HuH-7.5 (cell line): ENCODE data around the gene GBP7.
A peak's percentile ranks its signal among the peaks of the same experiment; 100 is the strongest.

Experiments used
- DNase-seq: peaks from one replicate; pipeline ENCODE4 v3.0.0; 2011; ENCODE audit warnings: low spot score

The GBP7 gene

GRCh38 chr1:89114662-89115061 lies 61.1 kb downstream of the GBP7 start:
- no peak for DNase-seq

- no peak for DNase-seq
Observed at GRCh38 chr1:89112871-89113613, 62.8 kb downstream of the GBP7 start.

GRCh38 chr1:89104687-89105086 lies 71.1 kb downstream of the GBP7 start:
- no peak for DNase-seq

- DNase-seq: no peak
Observed at GRCh38 chr1:89104147-89104546, 71.7 kb downstream of the GBP7 start.

GRCh38 chr1:89102021-89102420 lies 73.8 kb downstream of the GBP7 start:
- DNase-seq: no peak

GRCh38 chr1:89100412-89100811 lies 75.4 kb downstream of the GBP7 start:
- DNase-seq: no peak

- DNase-seq: no peak
Observed at GRCh38 chr1:89098857-89099256, 76.9 kb downstream of the GBP7 start.

- DNase-seq: no peak
Observed at GRCh38 chr1:89095737-89096136, 80.1 kb downstream of the GBP7 start.

- no peak for DNase-seq
Observed at GRCh38 chr1:89089962-89090361, 85.8 kb downstream of the GBP7 start.

- DNase-seq: peak; percentile 6
Observed at GRCh38 chr1:89088572-89088971, 87.2 kb downstream of the GBP7 start.

- DNase-seq: no peak
Observed at GRCh38 chr1:89087241-89087640, 88.6 kb downstream of the GBP7 start.

- DNase-seq: peak; percentile 18
Observed at GRCh38 chr1:89085781-89086180, 90.0 kb downstream of the GBP7 start.
